LoVo (cell line): ENCODE results near the gene STXBP5L.
"Not testable (repeated sequence)": the region's sequence is repeated elsewhere in the genome, so short reads cannot be mapped to it uniquely, and the experiment has no call there.

Source experiments
- DNase-seq: peaks from one replicate; pipeline ENCODE4 v3.0.0-alpha.2; 2016; ENCODE audit warnings: low spot score

Gene STXBP5L

GRCh38 chr3:121232309-121233225 is 324.6 kb downstream of the STXBP5L start:
- no peak for DNase-seq

GRCh38 chr3:121243208-121243607 is 335.2 kb downstream of the STXBP5L start:
- no peak for DNase-seq

- DNase-seq, result no peak
These were observed 344.7 kb downstream of the STXBP5L start for GRCh38 chr3:121252676-121253075.

GRCh38 chr3:121269389-121269788 is 361.4 kb downstream of the STXBP5L start:
- DNase-seq, result no peak

- DNase-seq, result no peak
These were observed 366.4 kb downstream of the STXBP5L start for GRCh38 chr3:121274411-121274810.

GRCh38 chr3:121295452-121295851 is 387.4 kb downstream of the STXBP5L start:
- DNase-seq, result peak; percentile 19

- DNase-seq, result no peak
These were observed 388.0 kb downstream of the STXBP5L start for GRCh38 chr3:121295979-121296378.

GRCh38 chr3:121324320-121324719 is 416.3 kb downstream of the STXBP5L start:
- no peak for DNase-seq

- DNase-seq, result no peak
These were observed 422.1 kb downstream of the STXBP5L start for GRCh38 chr3:121330118-121330517.

- DNase-seq, result no peak
These were observed 422.6 kb downstream of the STXBP5L start for GRCh38 chr3:121330634-121331033.

GRCh38 chr3:121355960-121356359 is 448.0 kb downstream of the STXBP5L start:
- DNase-seq, result not testable (repeated sequence)

GRCh38 chr3:121362035-121362734 is 454.2 kb downstream of the STXBP5L start:
- no peak for DNase-seq

GRCh38 chr3:121388308-121388707 is 480.3 kb downstream of the STXBP5L start:
- not testable (repeated sequence) for DNase-seq

GRCh38 chr3:121395967-121396366 is 488.0 kb downstream of the STXBP5L start:
- not testable (repeated sequence) for DNase-seq

GRCh38 chr3:121398051-121398450 is 490.0 kb downstream of the STXBP5L start:
- not testable (repeated sequence) for DNase-seq

GRCh38 chr3:121399820-121400219 is 491.8 kb downstream of the STXBP5L start:
- DNase-seq, result no peak

GRCh38 chr3:121405631-121406030 is 497.6 kb downstream of the STXBP5L start:
- DNase-seq, result no peak

GRCh38 chr3:121411523-121411922 is 503.5 kb downstream of the STXBP5L start:
- DNase-seq, result no peak

- DNase-seq, result no peak
These were observed 506.9 kb downstream of the STXBP5L start for GRCh38 chr3:121414924-121415323.

GRCh38 chr3:121418182-121418581 is 510.2 kb downstream of the STXBP5L start:
- no peak for DNase-seq

GRCh38 chr3:121424549-121424948 is 516.5 kb downstream of the STXBP5L start:
- DNase-seq, result no peak

GRCh38 chr3:121430664-121431215 is 522.7 kb downstream of the STXBP5L start:
- DNase-seq, result no peak
